Kidney epithelial cell (primary cell): Measurements from ENCODE around the gene TRMT61B. TPM values are rescaled to one million over a fixed set of nuclear protein-coding genes. Genes with fewer than 3 reads are reported as not detected.

Source experiments
- DNase-seq: peaks from one replicate; pipeline ENCODE4 v3.0.0-alpha.2; 2010; ENCODE audit warnings: low read depth
- H3K27me3 ChIP-seq: 2 replicates; pipeline ENCODE4 v1.6.0; 2011; ENCODE audit warnings: low read length; ENCODE audit not compliant: control insufficient read depth, insufficient read depth
- H3K36me3 ChIP-seq: 2 replicates; pipeline ENCODE4 v1.5.1; 2011; ENCODE audit warnings: low read length; ENCODE audit not compliant: control insufficient read depth, insufficient read depth
- H3K4me3 ChIP-seq: 2 replicates; pipeline ENCODE4 v1.5.1; 2011; ENCODE audit warnings: low read depth, mild to moderate bottlenecking, control low read depth, low read length
- CTCF ChIP-seq: IDR thresholded peaks from 2 replicates; pipeline ENCODE4 v1.5.1; 2011; ENCODE audit warnings: mild to moderate bottlenecking, moderate library complexity, low read length, control low read depth, inconsistent platforms; ENCODE audit not compliant: insufficient read depth, poor library complexity, severe bottlenecking
- total RNA-seq: library from RNA; depleted of rRNA; stranded (reverse); fragments of >200 nt; gene quantifications from 2 replicates; pipeline ENCODE4 v1.2.3, GENCODE V29; 2015

TRMT61B gene
- total RNA-seq, 1 donor from 2014 or later, result 9.9 TPM

- Histone ChIP-seq H3K4me3 (no peak overlapping the region), H3K36me3 (no peaks in the 10 kb centered on the region), H3K27me3 (no peaks in the 10 kb centered on the region)
- no peak for DNase-seq
- no peak for TF ChIP-seq CTCF
These were observed 31.1 kb upstream of the TRMT61B start for GRCh38 chr2:28901202-28901601.

GRCh38 chr2:28898048-28898447 is 27.9 kb upstream of the TRMT61B start:
- no peak for TF ChIP-seq CTCF
- Histone ChIP-seq H3K4me3 (no peak overlapping the region), H3K27me3 (no peaks in the 10 kb centered on the region), H3K36me3 (no peaks in the 10 kb centered on the region)
- DNase-seq, result no peak

- Histone ChIP-seq H3K27me3 (no peaks in the 10 kb centered on the region), H3K36me3 (no peaks in the 10 kb centered on the region), H3K4me3 (no peak overlapping the region)
- no peak for TF ChIP-seq CTCF
- no peak for DNase-seq
These were observed 26.8 kb upstream of the TRMT61B start for GRCh38 chr2:28896906-28897305.

- Histone ChIP-seq H3K27me3 (peaks cover 2% of the 10 kb centered on the region), H3K36me3 (no peaks in the 10 kb centered on the region), H3K4me3 (peak overlapping the region; percentile 99)
- no peak for TF ChIP-seq CTCF
- peak; percentile 44 for DNase-seq
These were observed 25.2 kb upstream of the TRMT61B start for GRCh38 chr2:28895189-28895893.

- DNase-seq, result peak; percentile 96
- Histone ChIP-seq H3K4me3 (peak within 1 kb of the TSS; percentile 99), H3K27me3 (peaks cover 2% of the 10 kb centered on the region), H3K36me3 (no peaks in the 10 kb centered on the region)
- no peak for TF ChIP-seq CTCF
These were observed 24.5 kb upstream of the TRMT61B start, which contains the start of gene WDR43 for GRCh38 chr2:28894470-28895188. TSS of gene WDR43 (plus strand) at chr2:28894667. CDS start at chr2:28894699, 32 bp downstream.
